Vagina (tissue), 2 donors: ENCODE results near the gene KAZALD1. TPM values are rescaled to one million over a fixed set of nuclear protein-coding genes. Genes with fewer than 3 reads are reported as not detected.

ENCODE experiments used
- DNase-seq, 2 donors: peaks; one replicate each; pipeline ENCODE4 v3.0.0-alpha.2; 2017; ENCODE audit errors: extremely low spot score in 2 of 2
- H3K27ac ChIP-seq: fragments of 200-600 bp; sonication (generic); one replicate; pipeline ENCODE4 v1.5.1; 2019
- H3K27me3 ChIP-seq: fragments of 200-600 bp; sonication (generic); one replicate; pipeline ENCODE4 v1.5.1; 2019
- H3K36me3 ChIP-seq, 2 donors: fragments of 200-600 bp; sonication (generic); one replicate each; pipeline ENCODE4 v1.5.1; 2017 to 2019
- H3K4me1 ChIP-seq: fragments of 200-600 bp; sonication (generic); one replicate; pipeline ENCODE4 v1.5.1; 2019
- H3K4me3 ChIP-seq, 2 donors: fragments of 200-600 bp; sonication (generic); 1 replicate in 1 of 2; 2 replicates in 1 of 2; pipeline ENCODE4 v1.5.1; 2016 to 2019
- H3K9me3 ChIP-seq: fragments of 200-600 bp; sonication (generic); one replicate; pipeline ENCODE4 v1.5.1; 2019
- POLR2A ChIP-seq, 2 donors: fragments of 450-650 bp; IDR thresholded peaks; one replicate each; pipeline ENCODE4 v1.6.1; 2017; ENCODE audit warnings: antibody characterized with exemption in 2 of 2, mild to moderate bottlenecking in 2 of 2, moderate library complexity in 2 of 2
- POLR2AphosphoS5 ChIP-seq, 2 donors: sonication (generic); formaldehyde crosslinking; IDR thresholded peaks; one replicate each; pipeline ENCODE4 v1.9.0; 2017; ENCODE audit warnings: antibody characterized with exemption in 2 of 2, mild to moderate bottlenecking in 2 of 2, low read depth in 1 of 2; ENCODE audit not compliant: insufficient read depth in 1 of 2
- intact Hi-C: fragments of 100-400 bp; cut with DNase I; formaldehyde crosslinking; loops from one replicate; pipeline ENCODE4 v1.15.1; 2023
- total RNA-seq: library from RNA; depleted of rRNA; stranded (reverse); fragments of >200 nt; gene quantifications from one replicate; pipeline ENCODE4 v1.2.3, GENCODE V29; 2016
- TF ChIP-seq, protein P1 (sequence below), 3 experiments: fragments of 450-650 bp in 2 of 3; fragments of 200-600 bp in 1 of 3; sonication (generic) in 1 of 3; IDR thresholded peaks; one replicate each; pipeline ENCODE4 v1.5.1; 2017 to 2019; ENCODE audit warnings: antibody characterized with exemption in 3 of 3, mild to moderate bottlenecking in 2 of 3, moderate library complexity in 2 of 3

KAZALD1 gene
- total RNA-seq, 1 donor from 2014 or later, result 4.2 TPM

DNA sequence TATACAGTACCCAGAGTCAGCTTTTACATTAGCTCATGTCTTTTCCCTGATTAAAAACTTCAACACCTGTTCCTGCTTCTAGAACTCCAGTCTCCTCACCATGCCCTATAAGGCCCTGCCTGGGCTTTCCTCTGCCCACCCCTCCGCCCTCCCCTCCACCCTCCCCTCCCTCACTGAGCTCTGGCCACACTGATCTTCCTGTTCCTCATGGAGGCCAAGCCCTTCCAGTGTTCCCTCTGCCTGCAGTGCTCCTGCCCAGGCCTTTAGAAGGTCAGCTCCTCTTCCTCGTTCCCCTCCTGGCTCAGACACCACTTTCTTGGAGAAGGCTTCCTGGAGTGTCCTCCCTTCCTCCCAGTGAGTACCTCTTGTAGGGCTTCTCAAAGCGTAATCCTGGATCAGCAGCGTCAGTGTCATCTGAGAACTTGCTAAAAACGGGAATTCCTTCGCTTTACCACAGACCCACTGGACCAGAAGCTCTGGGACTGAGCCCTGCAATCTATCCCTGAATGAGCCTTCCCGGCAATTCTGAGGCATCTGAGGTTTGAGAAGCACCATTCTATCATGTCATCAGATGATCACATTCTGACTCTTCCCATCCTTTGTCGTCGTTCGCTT lies 34.6 kb upstream of the KAZALD1 start:
- TF ChIP-seq POLR2A (IDR thresholded peaks at IDR 0.05), result no peak
- TF ChIP-seq, protein P1, sequence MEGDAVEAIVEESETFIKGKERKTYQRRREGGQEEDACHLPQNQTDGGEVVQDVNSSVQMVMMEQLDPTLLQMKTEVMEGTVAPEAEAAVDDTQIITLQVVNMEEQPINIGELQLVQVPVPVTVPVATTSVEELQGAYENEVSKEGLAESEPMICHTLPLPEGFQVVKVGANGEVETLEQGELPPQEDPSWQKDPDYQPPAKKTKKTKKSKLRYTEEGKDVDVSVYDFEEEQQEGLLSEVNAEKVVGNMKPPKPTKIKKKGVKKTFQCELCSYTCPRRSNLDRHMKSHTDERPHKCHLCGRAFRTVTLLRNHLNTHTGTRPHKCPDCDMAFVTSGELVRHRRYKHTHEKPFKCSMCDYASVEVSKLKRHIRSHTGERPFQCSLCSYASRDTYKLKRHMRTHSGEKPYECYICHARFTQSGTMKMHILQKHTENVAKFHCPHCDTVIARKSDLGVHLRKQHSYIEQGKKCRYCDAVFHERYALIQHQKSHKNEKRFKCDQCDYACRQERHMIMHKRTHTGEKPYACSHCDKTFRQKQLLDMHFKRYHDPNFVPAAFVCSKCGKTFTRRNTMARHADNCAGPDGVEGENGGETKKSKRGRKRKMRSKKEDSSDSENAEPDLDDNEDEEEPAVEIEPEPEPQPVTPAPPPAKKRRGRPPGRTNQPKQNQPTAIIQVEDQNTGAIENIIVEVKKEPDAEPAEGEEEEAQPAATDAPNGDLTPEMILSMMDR (IDR thresholded peaks at IDR 0.05), result no peak
- TF ChIP-seq POLR2AphosphoS5 (IDR thresholded peaks at IDR 0.05; ENCODE audit: insufficient read depth in 1 of 2, low read depth in 1 of 2), result no peak
- Histone ChIP-seq H3K27ac (no peak overlapping the region), H3K27me3 (no peaks in the 10 kb centered on the region), H3K9me3 (no peaks in the 10 kb centered on the region), H3K36me3 (no peaks in the 10 kb centered on the region), H3K4me3 (no peak overlapping the region), H3K4me1 (peaks cover 18% of the 10 kb centered on the region)
- intact Hi-C loops, result no loop called here
- DNase-seq, result no peak

DNA sequence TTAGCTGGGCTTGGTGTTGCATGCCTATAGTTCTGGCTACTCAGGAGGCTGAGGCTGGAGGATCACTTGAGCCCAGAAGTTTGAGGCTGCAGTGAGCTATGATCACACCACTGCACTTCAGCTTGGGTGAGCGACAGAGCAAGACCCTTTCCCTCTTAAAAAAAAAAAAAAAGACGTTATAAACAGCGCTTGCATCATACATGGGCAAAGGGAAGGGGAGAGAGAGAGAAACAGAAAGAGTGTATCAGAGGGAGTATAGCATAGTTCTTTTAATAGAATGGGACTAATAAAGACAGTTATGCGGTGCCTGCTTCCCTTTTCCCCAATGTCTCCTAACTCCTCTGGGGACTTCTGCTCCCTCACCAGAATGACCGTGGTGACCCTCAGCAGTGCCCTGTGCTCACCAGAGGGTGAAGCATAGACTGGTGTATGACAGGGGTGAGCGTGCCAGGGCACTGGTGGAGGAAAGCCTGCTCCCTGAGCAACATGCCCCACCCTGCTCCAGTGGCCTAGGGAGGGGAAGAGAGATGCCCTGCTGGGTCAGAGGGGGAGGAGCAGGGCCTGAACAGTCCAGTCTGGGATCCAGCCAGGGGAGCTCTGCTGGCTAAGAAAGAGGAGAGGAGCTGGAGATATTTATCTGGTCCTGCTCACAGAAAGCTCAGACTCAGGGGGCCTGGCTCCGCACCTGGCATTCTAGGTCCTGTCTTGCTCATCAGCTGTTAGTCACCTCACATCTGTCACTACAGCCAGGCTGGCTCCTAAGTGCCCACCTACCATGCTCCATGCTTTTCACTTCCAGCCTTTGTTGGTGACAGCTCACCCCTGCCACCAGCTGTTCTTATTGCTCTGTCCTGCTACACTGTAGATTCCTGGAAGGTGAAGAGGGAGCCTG lies 33.1 kb upstream of the KAZALD1 start:
- no peak overlapping the region for H3K4me3 ChIP-seq

DNA sequence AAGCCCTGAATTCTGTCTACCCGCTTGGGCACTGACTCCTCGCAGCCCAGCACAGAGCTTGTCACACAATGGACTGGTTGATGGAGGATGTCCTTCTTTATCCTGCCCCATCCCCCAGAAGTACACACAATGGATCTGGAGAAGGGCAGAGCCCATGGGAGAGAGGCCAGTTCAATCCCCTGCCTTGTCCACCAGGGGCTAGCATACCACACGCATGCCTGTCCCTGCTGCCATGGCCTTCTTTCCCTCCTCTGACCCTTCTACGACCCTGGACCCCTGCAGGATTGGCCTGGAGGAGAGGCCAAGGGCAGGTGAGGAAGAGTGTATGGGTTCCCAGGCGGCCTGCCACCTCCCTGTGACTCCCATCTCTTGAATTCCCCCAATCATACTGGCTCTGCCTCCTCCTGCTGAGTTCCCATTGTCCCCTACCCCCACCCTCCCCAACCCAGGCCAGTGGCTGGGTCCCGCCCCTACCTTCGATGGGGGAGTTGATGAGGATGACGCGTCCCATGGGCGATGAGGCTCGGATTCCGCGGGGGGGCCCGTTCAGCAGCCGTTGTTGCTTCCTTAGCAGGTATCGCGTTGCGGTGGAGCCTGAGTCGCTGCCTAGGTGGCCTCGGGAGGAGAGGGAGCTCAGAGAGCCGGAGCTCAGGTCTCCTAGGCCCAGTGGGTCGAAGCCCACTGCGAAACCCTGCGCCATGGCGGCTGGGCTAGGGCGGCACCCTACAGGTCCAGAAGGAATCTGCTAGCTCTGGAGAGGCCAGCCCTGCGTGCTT lies 32.1 kb upstream of the KAZALD1 start:
- no peak for TF ChIP-seq POLR2AphosphoS5 (IDR thresholded peaks at IDR 0.05; ENCODE audit: insufficient read depth in 1 of 2, low read depth in 1 of 2)
- TF ChIP-seq POLR2A (IDR thresholded peaks at IDR 0.05), result no peak
- TF ChIP-seq, protein P1 (IDR thresholded peaks at IDR 0.05), result no peak
- no peaks in the 10 kb centered on the region for H3K9me3 ChIP-seq
- peaks cover 43% of the 10 kb centered on the region for H3K4me1 ChIP-seq
- H3K4me3 ChIP-seq, result no peak overlapping the region
- H3K27me3 ChIP-seq, result no peaks in the 10 kb centered on the region
- no peak for DNase-seq
- peaks cover 0 to 4% of the 10 kb centered on the region in 2 donors for H3K36me3 ChIP-seq
- H3K27ac ChIP-seq, result peak overlapping the region; percentile 2
- intact Hi-C loops, result no loop called here

More for the DNA sequence above, 33.1 kb upstream of the KAZALD1 start:
- Histone ChIP-seq H3K27me3 (no peaks in the 10 kb centered on the region), H3K9me3 (no peaks in the 10 kb centered on the region), H3K27ac (peak overlapping the region; percentile 2), H3K36me3 (no peaks in the 10 kb centered on the region), H3K4me1 (peaks cover 32% of the 10 kb centered on the region)
- no peak for DNase-seq
- TF ChIP-seq POLR2A (IDR thresholded peaks at IDR 0.05), result no peak
- TF ChIP-seq, protein P1 (IDR thresholded peaks at IDR 0.05), result no peak
- intact Hi-C loops, result no loop called here

DNA sequence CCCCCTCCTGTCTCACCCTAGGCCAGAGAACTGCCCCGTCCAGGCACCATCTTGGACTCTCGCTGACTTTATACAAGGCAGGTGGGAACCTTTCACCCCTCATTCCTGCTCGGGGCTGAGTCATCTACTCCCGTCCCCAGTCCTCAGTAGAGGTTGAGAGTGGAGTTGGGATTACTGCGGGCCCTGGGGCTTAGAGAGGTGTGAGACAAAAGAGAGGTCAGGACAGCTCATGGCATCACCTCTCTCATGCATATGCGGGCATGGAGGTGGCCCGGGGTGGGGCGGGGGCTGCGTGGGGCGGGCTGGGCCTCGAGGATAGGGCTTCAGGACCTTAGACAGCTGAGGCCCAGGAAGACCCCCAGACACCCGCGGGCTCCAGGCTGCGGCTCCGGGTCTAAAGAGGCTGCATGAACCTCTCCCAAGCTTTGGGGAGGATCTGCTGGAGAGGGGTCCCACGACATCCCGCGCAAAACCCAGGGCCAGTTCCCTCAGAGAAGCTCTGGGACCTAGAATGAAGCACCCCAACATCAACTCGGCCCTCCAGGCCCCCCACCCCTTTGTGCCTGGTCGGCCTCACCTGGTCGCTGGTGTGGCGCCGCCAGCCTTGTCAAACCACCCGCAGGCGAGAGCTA lies 31.2 kb upstream of the KAZALD1 start:
- Histone ChIP-seq H3K9me3 (no peaks in the 10 kb centered on the region), H3K27me3 (no peaks in the 10 kb centered on the region), H3K27ac (peak overlapping the region; percentile 100), H3K36me3 (peaks cover 0 to 13% of the 10 kb centered on the region in 2 donors), H3K4me1 (peaks cover 45% of the 10 kb centered on the region), H3K4me3 (peak overlapping the region; percentile 66 to 89)
- TF ChIP-seq, protein P1 (IDR thresholded peaks at IDR 0.05), result no peak
- TF ChIP-seq POLR2A (IDR thresholded peaks at IDR 0.05) (no peak), POLR2AphosphoS5 (IDR thresholded peaks at IDR 0.05; ENCODE audit: insufficient read depth in 1 of 2, low read depth in 1 of 2) (no peak)
- intact Hi-C loops, result no loop called here
- DNase-seq, result no peak
